Stomach (tissue), 9 donors: ENCODE data around the gene RBBP5. TPM values are rescaled to one million over a fixed set of nuclear protein-coding genes. Genes with fewer than 3 reads are reported as not detected.

Experiments
- DNase-seq, 2 donors: peaks; one replicate each; pipeline versions ENCODE4 v3.0.0 to v3.0.0-alpha.2; 2013 to 2019
- H3K27ac ChIP-seq, 5 donors: fragments of 200-600 bp in 4 of 5; sonication (generic) in 4 of 5; one replicate each; pipeline ENCODE4 v1.5.1; 2013 to 2019; ENCODE audit warnings: mild to moderate bottlenecking in 1 of 5, moderate library complexity in 1 of 5
- H3K27me3 ChIP-seq, 3 donors: fragments of 200-600 bp; sonication (generic); one replicate each; pipeline ENCODE4 v1.5.1; 2017 to 2019; ENCODE audit warnings: mixed run types in 1 of 3
- H3K36me3 ChIP-seq, 4 donors: fragments of 200-600 bp; sonication (generic); 1 replicate in 3 of 4; 2 replicates in 1 of 4; pipeline ENCODE4 v1.5.1; 2016 to 2019
- H3K4me1 ChIP-seq, 4 donors: fragments of 200-600 bp; sonication (generic); one replicate each; pipeline ENCODE4 v1.5.1; 2016 to 2019
- H3K4me3 ChIP-seq, 4 donors: fragments of 200-600 bp; sonication (generic) in 3 of 4; one replicate each; pipeline ENCODE4 v1.5.1; 2016 to 2019; ENCODE audit warnings: mild to moderate bottlenecking in 1 of 4
- H3K9me3 ChIP-seq, 4 donors: fragments of 200-600 bp; sonication (generic); one replicate each; pipeline ENCODE4 v1.5.1; 2016 to 2019
- CTCF ChIP-seq, 7 experiments: fragments of 450-650 bp in 4 of 7; fragments of 200-600 bp in 3 of 7; sonication (generic) in 3 of 7; IDR thresholded peaks; one replicate each; pipeline ENCODE4 v1.5.1; 2016 to 2019; ENCODE audit warnings: antibody characterized with exemption in 7 of 7, control low read depth in 2 of 7, mild to moderate bottlenecking in 1 of 7
- EP300 ChIP-seq: sonication (generic); formaldehyde crosslinking; IDR thresholded peaks from one replicate; pipeline ENCODE4 v1.6.1; 2017; ENCODE audit warnings: antibody characterized with exemption
- POLR2A ChIP-seq, 4 donors: fragments of 450-650 bp; IDR thresholded peaks; one replicate each; pipeline ENCODE4 v1.6.1; 2016; ENCODE audit warnings: antibody characterized with exemption in 4 of 4, control low read depth in 2 of 4, mild to moderate bottlenecking in 1 of 4, moderate library complexity in 1 of 4
- POLR2AphosphoS5 ChIP-seq, 3 donors: sonication (generic); formaldehyde crosslinking; IDR thresholded peaks; one replicate each; pipeline ENCODE4 v1.6.1; 2016; ENCODE audit warnings: antibody characterized with exemption in 3 of 3
- WGBS, 5 donors: extraction: QIAGEN DNeasy Blood & Tissue Kit in 3 of 5; methylation state at CpG; one replicate each; pipeline versions ENCODE4 v1.1.5 to v1.1.7; 2013 to 2018; 5-methylcytosine and 5-hydroxymethylcytosine counted together
- intact Hi-C: fragments of 100-400 bp; cut with DNase I; formaldehyde crosslinking; loops from one replicate; pipeline ENCODE4 v1.15.1; 2023; ENCODE audit warnings: low total_unique reads
- polyA plus RNA-seq, 3 donors: library from polyadenylated mRNA; stranded (reverse); fragments of 200-250 nt; gene quantifications; one replicate each; pipeline ENCODE4 v1.2.3, GENCODE V29; 2013
- total RNA-seq, 5 donors: library from RNA; depleted of rRNA; stranded (reverse); fragments of >200 nt; gene quantifications; one replicate each; pipeline versions ENCODE4 v1.1.0 to v1.2.3, GENCODE V29; 2014 to 2016
- donor health status: healthy with polysubstance abuse.
- donor health status: Bipolar disorder and iron deficiency.
- donor health status: healthy.

Gene RBBP5
- total and polyA plus RNA-seq, 8 donors: 1.4 to 13.4 (median 5.3) TPM

- no peak for DNase-seq
- no peaks in the 10 kb centered on the region for H3K36me3 ChIP-seq
- H3K9me3 ChIP-seq: no peaks in the 10 kb centered on the region
- 79 to 96% (median 90%) methylated on average over 3 to 6 of the region's 6 CpGs for WGBS, 5 donors
- intact Hi-C loops: loop anchor here (5.0 kb wide), 1 partner anchor 72 kb away; no protein-coding TSS in a partner anchor
- H3K27ac ChIP-seq: no peak overlapping the region
- H3K4me1 ChIP-seq: peaks cover 0 to 8% (median 3%) of the 10 kb centered on the region in 4 donors
- H3K27me3 ChIP-seq: peaks cover 0 to 14% (median 0%) of the 10 kb centered on the region in 3 donors
- no peak overlapping the region for H3K4me3 ChIP-seq
- TF ChIP-seq POLR2A (IDR thresholded peaks at IDR 0.05) (no peak), CTCF (IDR thresholded peaks at IDR 0.05) (no peak), POLR2AphosphoS5 (IDR thresholded peaks at IDR 0.05) (no peak), EP300 (no peak)
Measured at GRCh38 chr1:205059660-205060059, 62.1 kb downstream of the RBBP5 start.

GRCh38 chr1:205058853-205059252 lies 62.9 kb downstream of the RBBP5 start:
- WGBS, 5 donors: 92 to 97% (median 95%) methylated on average over 7 to 12 of the region's 12 CpGs
- Histone ChIP-seq H3K27me3 (peaks cover 0 to 22% (median 0%) of the 10 kb centered on the region in 3 donors), H3K4me3 (no peak overlapping the region), H3K4me1 (peaks cover 0 to 8% (median 3%) of the 10 kb centered on the region in 4 donors), H3K36me3 (no peaks in the 10 kb centered on the region), H3K9me3 (no peaks in the 10 kb centered on the region), H3K27ac (no peak overlapping the region)
- TF ChIP-seq CTCF (IDR thresholded peaks at IDR 0.05) (no peak), POLR2A (IDR thresholded peaks at IDR 0.05) (no peak), EP300 (no peak), POLR2AphosphoS5 (IDR thresholded peaks at IDR 0.05) (no peak)
- intact Hi-C loops: loop anchor here (5.0 kb wide), 1 partner anchor 72 kb away; no protein-coding TSS in a partner anchor
- DNase-seq: no peak

- H3K36me3 ChIP-seq: no peaks in the 10 kb centered on the region
- TF ChIP-seq POLR2AphosphoS5 (IDR thresholded peaks at IDR 0.05) (no peak), POLR2A (IDR thresholded peaks at IDR 0.05) (no peak), EP300 (no peak), CTCF (IDR thresholded peaks at IDR 0.05) (no peak)
- no peaks in the 10 kb centered on the region for H3K9me3 ChIP-seq
- H3K27me3 ChIP-seq: peaks cover 0 to 26% (median 0%) of the 10 kb centered on the region in 3 donors
- intact Hi-C loops: loop anchor here (5.0 kb wide), 1 partner anchor 71 kb away; no protein-coding TSS in a partner anchor
- no peak overlapping the region for H3K27ac ChIP-seq
- H3K4me3 ChIP-seq: no peak overlapping the region
- H3K4me1 ChIP-seq: peaks cover 0 to 8% (median 3%) of the 10 kb centered on the region in 4 donors
- DNase-seq: no peak
- WGBS, 5 donors: 86 to 93% (median 89%) methylated on average over 16 to 19 of the region's 19 CpGs
Measured at GRCh38 chr1:205057808-205058575, 63.8 kb downstream of the RBBP5 start.

- TF ChIP-seq POLR2A (IDR thresholded peaks at IDR 0.05): no peak
- H3K36me3 ChIP-seq: no peaks in the 10 kb centered on the region
- H3K4me1 ChIP-seq: peaks cover 0 to 8% (median 3%) of the 10 kb centered on the region in 4 donors
- no peak for DNase-seq
- H3K27ac ChIP-seq: no peak overlapping the region
- H3K27me3 ChIP-seq: peaks cover 0 to 30% (median 0%) of the 10 kb centered on the region in 3 donors
- 83 to 91% (median 88%) methylated on average over 6 of the region's 6 CpGs for WGBS, 5 donors
- intact Hi-C loops: loop anchor here (5.0 kb wide), 1 partner anchor 70 kb away; no protein-coding TSS in a partner anchor
- no peaks in the 10 kb centered on the region for H3K9me3 ChIP-seq
- H3K4me3 ChIP-seq: no peak overlapping the region
Measured at GRCh38 chr1:205056956-205057568, 64.7 kb downstream of the RBBP5 start.
